ENCODE results near the gene KIAA2012.
A peak's percentile ranks its signal among the peaks of the same experiment; 100 is the strongest.

The KIAA2012 gene

DNA sequence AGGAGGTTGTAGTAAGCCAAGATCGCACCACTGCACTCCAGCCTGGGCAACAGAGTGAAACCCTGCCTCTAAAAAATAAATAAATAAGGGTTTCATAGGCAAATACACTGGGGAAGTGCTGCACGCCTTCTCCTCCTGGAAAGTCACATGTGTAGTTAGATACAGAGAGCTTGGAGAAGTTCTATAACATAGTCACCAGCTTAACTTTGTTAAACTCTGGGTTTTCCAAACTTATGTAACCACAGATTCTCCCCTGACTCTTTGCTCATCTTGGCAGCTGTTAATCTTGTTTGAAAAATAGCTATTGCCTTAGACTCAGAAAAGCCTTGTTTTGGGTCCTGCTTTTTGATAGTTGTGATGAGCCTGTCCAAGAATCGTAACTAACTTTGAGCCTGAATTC, 25.2 kb downstream of the KIAA2012 start:
- DNase-seq (ENCODE audit: extremely low read depth, low read depth): no peak
- TF ChIP-seq CTCF (IDR thresholded peaks at IDR 0.05; ENCODE audit: low read depth, low read length): no peak

DNA sequence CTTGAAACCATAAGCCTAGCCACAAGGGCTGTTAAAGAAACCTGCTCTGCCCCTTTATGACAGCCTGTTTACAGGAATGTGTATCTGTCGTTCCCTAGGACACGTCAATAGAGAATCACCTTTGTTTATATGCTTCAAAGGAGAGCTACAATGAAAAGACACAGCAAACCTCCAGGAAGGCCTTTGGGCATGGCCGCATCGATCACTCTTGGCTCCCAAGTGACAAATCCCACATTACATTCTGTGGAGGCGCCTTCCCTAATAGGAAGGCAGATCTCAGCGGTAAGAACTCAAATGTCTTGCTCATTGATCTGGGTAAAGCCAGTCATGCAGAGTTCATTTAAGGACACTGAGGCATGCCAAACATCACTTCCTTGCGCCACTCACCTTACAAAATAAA, 26.5 kb downstream of the KIAA2012 start:
- no peak for DNase-seq (ENCODE audit: extremely low read depth, low read depth)
- no peak for TF ChIP-seq CTCF (IDR thresholded peaks at IDR 0.05; ENCODE audit: low read depth, low read length)

- no peak for TF ChIP-seq CTCF (IDR thresholded peaks at IDR 0.05; ENCODE audit: low read depth, low read length)
- DNase-seq (ENCODE audit: extremely low read depth, low read depth): no peak
These were observed 27.1 kb downstream of the KIAA2012 start for GRCh38 chr2:202100176-202100575.

DNA sequence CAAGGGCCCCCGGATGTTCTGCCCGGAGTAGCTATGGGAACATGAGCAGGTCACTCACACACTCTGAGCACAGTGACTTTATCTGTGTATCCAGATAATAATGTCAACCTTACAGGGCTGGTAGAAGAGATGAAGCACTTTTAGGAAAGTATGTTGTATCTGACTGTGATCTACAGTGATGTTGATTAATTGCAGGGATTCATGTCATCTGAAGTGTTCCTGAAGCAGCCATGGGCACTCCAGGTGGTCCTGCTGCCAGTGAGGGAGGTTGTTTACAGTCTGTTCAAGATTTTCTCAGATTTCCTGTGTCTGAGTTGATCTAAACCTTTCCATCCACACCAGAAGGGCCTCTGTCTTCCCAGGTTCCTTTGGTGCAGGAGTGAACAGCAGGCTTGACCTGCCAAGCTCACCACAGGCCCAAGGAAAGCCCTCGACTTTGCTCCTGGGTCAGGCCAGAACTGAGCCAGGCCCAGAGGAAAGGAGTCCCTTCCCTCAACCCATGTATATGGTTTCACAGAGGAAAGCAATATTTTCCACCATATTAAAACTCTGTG, 28.0 kb downstream of the KIAA2012 start:
- no peak for TF ChIP-seq CTCF (IDR thresholded peaks at IDR 0.05; ENCODE audit: low read depth, low read length)
- DNase-seq (ENCODE audit: extremely low read depth, low read depth): no peak

DNA sequence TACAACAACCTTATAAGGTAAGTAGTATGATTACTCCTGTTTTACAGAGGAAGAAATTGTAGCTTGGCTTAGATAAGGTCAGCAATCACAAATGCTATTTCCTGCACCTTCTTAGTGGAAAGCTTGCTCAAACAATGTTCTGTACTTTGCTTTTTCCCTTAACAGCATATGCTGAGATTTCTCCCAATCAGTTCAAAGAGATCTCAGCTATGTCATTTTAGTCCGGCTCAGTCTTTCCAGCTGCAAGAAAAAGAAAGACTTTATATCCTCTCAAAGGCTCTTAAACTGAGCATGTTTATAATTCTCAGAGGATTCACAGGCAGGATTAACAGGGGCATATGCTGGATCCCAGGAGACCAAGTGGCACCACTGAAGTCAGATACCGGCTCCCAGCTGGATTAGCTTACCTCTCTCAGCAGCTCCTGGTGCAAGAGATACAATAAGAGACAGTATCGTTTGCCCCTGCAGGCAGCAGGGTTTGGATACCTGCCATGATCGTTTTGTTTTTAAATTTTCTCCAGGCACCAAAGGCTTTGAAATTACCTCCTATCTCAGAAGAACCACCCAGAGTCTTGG, 29.5 kb downstream of the KIAA2012 start:
- DNase-seq (ENCODE audit: extremely low read depth, low read depth): no peak

GRCh38 chr2:202104286-202104870, 31.3 kb downstream of the KIAA2012 start:
- TF ChIP-seq CTCF (IDR thresholded peaks at IDR 0.05; ENCODE audit: low read depth, low read length): peak; percentile 57

More for the DNA sequence above, 29.5 kb downstream of the KIAA2012 start:
- TF ChIP-seq CTCF (IDR thresholded peaks at IDR 0.05; ENCODE audit: low read depth, low read length): no peak

GRCh38 chr2:202105025-202105424, 32.0 kb downstream of the KIAA2012 start:
- no peak for DNase-seq (ENCODE audit: extremely low read depth, low read depth)
- TF ChIP-seq CTCF (IDR thresholded peaks at IDR 0.05; ENCODE audit: low read depth, low read length): no peak

More at GRCh38 chr2:202104286-202104870, 31.3 kb downstream of the KIAA2012 start:
- no peak for DNase-seq (ENCODE audit: extremely low read depth, low read depth)
